ENCODE results near the gene MED22. TPM values are rescaled to one million over a fixed set of nuclear protein-coding genes. Genes with fewer than 3 reads are reported as not detected.
A peak's percentile ranks its signal among the peaks of the same experiment; 100 is the strongest.
"Not testable (repeated sequence)": the region's sequence is repeated elsewhere in the genome, so short reads cannot be mapped to it uniquely, and the experiment has no call there.

The MED22 gene
- total and polyA plus RNA-seq, 2 donors = 17.3 to 42.7 TPM

- DNase-seq (ENCODE audit: extremely low spot score) = no peak
- Histone ChIP-seq H3K4me1 (ENCODE audit: insufficient read depth) (no peaks in the 10 kb centered on the region), H3K27ac (ENCODE audit: low read depth) (no peak overlapping the region), H3K36me3 (ENCODE audit: insufficient read depth) (no peaks in the 10 kb centered on the region), H3K4me3 (ENCODE audit: low read depth, low read length) (no peak overlapping the region)
- WGBS = 96% methylated on average over 3 of the region's 3 CpGs
These were observed 35.5 kb upstream of the MED22 start for GRCh38 chr9:133383438-133383837.

DNA sequence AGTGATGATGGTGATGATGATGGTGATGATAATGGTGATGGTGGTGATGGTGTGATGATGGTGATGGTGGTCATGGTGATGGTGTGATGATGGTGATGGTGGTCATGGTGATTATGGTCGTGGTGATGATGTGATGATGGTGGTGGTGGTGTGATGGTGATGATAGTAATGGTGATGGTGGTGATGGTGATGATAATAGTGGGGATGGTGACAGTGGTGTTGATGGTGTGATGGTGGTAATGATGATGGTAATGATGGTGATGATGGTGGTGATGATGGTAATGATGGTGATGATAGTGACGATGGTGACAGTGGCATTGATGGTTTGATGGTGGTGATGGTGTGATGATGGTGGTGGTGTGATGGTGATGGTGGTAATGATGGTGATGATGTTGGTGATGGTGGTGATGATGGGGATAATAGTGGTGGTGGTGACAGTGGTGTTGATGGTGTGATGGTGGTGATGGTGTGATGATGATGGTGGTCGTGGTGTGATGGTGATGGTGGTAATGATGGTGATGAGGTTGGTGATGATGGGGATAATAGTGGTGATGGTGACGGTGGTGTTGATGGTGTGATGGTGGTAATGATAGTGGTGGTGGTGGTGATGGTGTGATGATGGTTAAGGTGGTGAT lies 34.7 kb upstream of the MED22 start:
- Histone ChIP-seq H3K4me1 (ENCODE audit: insufficient read depth) (no peaks in the 10 kb centered on the region), H3K4me3 (ENCODE audit: low read depth, low read length) (no peak overlapping the region), H3K36me3 (ENCODE audit: insufficient read depth) (no peaks in the 10 kb centered on the region), H3K27ac (ENCODE audit: low read depth) (no peak overlapping the region)
- WGBS = 78% methylated on average over 4 of the region's 4 CpGs
- DNase-seq (ENCODE audit: extremely low spot score) = no peak

DNA sequence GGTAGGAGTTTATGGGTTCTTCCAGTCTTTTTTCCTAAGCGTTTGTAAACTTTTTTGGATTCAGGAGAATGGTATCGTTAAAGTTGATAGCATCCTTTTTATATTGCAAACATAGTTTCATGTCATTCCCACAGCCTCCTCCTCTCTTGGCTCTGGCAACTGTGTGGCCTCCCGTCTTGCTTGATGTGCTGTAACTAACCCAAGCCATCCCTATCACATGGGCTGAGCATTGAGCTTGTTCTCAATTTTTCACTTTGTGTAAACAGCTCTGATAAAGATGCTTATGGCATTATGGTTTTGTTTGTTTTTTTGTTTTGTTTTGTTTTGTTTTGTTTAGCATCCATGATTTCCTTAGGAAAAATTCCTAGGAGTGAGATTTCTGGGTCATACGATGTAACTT lies 32.8 kb upstream of the MED22 start:
- no peak overlapping the region for H3K27ac ChIP-seq (ENCODE audit: low read depth)
- H3K36me3 ChIP-seq (ENCODE audit: insufficient read depth) = no peaks in the 10 kb centered on the region
- WGBS = 67% methylated on average over 4 of the region's 4 CpGs
- no peak overlapping the region for H3K4me3 ChIP-seq (ENCODE audit: low read depth, low read length)
- peaks cover 3% of the 10 kb centered on the region for H3K4me1 ChIP-seq (ENCODE audit: insufficient read depth)
- DNase-seq (ENCODE audit: extremely low spot score) = no peak

DNA sequence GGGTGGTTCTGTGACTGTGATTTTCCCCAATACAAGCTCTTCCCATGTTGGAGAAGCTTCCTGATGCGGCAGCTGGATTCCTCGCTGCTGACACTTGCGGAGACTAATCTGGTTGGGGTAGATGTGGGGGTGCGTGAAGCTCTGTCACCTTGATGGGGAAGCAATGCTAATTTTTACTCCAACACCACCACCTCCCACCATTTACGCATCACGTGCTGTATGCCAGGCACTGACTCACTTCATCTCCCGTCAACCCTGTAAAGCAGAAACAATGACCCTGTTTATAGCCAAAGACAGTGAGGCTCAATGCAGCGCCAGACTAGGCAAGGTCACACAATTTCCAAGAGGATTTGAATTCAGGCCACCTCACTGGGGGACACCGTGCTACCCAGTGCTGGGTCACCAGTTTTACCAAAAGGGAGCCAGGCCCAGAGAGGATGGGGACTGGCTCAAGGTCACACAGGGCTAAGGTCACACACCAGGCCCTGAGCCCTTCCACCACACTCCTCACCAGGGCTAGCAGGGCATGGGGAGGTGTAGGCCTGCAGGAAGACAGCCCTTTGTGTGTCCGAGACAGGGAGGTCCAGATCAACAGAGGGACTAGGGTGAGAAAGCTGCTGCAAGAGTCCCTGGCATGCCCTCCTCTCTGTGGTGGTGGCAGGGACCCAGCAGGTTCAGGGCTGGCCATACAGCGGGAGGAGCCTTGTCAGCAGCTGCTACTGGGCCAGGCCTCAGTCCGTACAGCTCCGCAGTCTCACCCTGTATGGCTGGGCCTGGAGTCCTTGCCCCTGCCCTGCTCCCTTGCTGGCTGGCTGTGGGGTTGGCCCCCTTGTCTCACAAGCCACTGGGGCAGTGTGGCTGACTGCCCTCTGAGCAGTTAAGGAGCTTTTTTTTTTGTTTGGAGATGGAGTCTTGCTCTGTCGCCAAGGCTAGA lies 31.5 kb upstream of the MED22 start:
- WGBS = 91% methylated on average over 14 of the region's 14 CpGs
- peaks cover 3% of the 10 kb centered on the region for H3K4me1 ChIP-seq (ENCODE audit: insufficient read depth)

GRCh38 chr9:133378408-133378962 lies 30.6 kb upstream of the MED22 start:
- DNase-seq (ENCODE audit: extremely low spot score) = no peak
- Histone ChIP-seq H3K36me3 (ENCODE audit: insufficient read depth) (no peaks in the 10 kb centered on the region), H3K4me3 (ENCODE audit: low read depth, low read length) (no peak overlapping the region), H3K27ac (ENCODE audit: low read depth) (no peak overlapping the region), H3K4me1 (ENCODE audit: insufficient read depth) (peaks cover 3% of the 10 kb centered on the region)
- 88% methylated on average over 1 of the region's 1 CpG for WGBS

More for the DNA sequence above, 31.5 kb upstream of the MED22 start:
- no peaks in the 10 kb centered on the region for H3K36me3 ChIP-seq (ENCODE audit: insufficient read depth)
- H3K4me3 ChIP-seq (ENCODE audit: low read depth, low read length) = no peak overlapping the region
- DNase-seq (ENCODE audit: extremely low spot score) = no peak
- no peak overlapping the region for H3K27ac ChIP-seq (ENCODE audit: low read depth)

- H3K27ac ChIP-seq (ENCODE audit: low read depth) = no peak overlapping the region
- no peak overlapping the region for H3K4me3 ChIP-seq (ENCODE audit: low read depth, low read length)
- H3K4me1 ChIP-seq (ENCODE audit: insufficient read depth) = peaks cover 3% of the 10 kb centered on the region
- no peaks in the 10 kb centered on the region for H3K36me3 ChIP-seq (ENCODE audit: insufficient read depth)
- WGBS = 72% methylated on average over 6 of the region's 6 CpGs
- DNase-seq (ENCODE audit: extremely low spot score) = no peak
These were observed 29.8 kb upstream of the MED22 start for GRCh38 chr9:133377721-133378216.

GRCh38 chr9:133377280-133377679 lies 29.3 kb upstream of the MED22 start:
- H3K36me3 ChIP-seq (ENCODE audit: insufficient read depth); H3K27ac ChIP-seq (ENCODE audit: low read depth); H3K4me1 ChIP-seq (ENCODE audit: insufficient read depth); H3K4me3 ChIP-seq (ENCODE audit: low read depth, low read length); DNase-seq (ENCODE audit: extremely low spot score): not testable (repeated sequence)
- WGBS = 93% methylated on average over 14 of the region's 14 CpGs

DNA sequence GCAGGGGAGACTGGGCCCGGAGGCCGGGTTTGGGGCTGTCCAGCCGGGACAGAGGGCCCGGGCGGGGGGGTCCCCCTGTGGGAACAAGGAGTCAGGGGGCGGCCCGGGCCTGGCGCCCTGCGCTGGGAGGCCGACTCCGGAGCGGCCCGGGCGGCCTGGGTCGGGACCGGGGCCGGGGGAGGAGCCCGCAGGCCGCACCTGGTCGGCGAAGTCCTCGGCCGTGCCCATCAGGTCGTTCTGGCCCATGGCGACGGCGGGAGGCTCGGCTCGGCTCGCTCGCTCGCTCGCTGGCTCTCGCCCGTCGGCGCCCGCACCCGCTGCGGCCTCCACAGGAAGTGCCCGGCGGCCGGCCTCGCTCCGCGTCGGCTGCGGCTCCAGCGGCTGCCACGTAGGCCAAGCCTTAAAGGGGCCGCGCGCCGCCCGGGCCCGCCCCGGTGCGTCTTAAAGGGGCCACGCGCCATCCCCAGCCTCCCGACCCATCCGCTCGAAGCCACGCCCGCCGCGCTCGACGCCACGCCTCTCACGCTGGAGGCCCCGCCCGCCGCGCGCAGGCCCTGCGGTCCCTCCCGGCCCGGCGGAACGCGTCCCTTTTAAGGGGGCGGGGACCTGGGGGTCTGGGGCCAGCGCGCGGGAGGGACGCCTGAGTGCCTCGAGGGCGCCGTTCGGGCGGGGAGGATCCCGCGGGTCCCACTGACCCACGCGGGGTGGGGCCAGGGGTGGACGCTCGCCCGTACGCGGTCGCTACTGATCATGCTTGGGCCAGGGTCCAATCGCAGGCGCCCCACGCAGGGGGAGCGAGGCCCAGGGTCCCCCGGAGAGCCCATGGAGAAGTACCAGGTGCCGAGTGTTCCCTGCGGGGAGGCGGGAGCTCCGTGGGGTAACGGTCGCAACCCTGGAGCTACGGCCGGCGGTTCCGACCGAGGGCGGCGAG lies 28.1 kb upstream of the MED22 start, which contains the start of the genes STKLD1 and SURF4:
Gene STKLD1, plus strand, starts transcription at position 643 of the 931 bp plus-strand sequence. Its CDS starts 108 bp downstream, at position 751.
Gene SURF4, minus strand, starts transcription at position 337 of the 931 bp plus-strand sequence. Its CDS starts 91 bp downstream, at position 246.
- Histone ChIP-seq H3K27ac (ENCODE audit: low read depth) (peak within 1 kb of the TSS; percentile 97), H3K36me3 (ENCODE audit: insufficient read depth) (no peaks in the 10 kb centered on the region), H3K4me1 (ENCODE audit: insufficient read depth) (peaks cover 3% of the 10 kb centered on the region), H3K4me3 (ENCODE audit: low read depth, low read length) (peak within 1 kb of the TSS; percentile 99)
- WGBS = under 1% methylated on average over 120 of the region's 120 CpGs
- peak; percentile 78 for DNase-seq (ENCODE audit: extremely low spot score)

- WGBS = under 1% methylated on average over 39 of the region's 39 CpGs
- H3K27ac ChIP-seq (ENCODE audit: low read depth) = peak overlapping the region; percentile 97
- H3K4me3 ChIP-seq (ENCODE audit: low read depth, low read length) = peak overlapping the region; percentile 99
- DNase-seq (ENCODE audit: extremely low spot score) = no peak
- no peaks in the 10 kb centered on the region for H3K36me3 ChIP-seq (ENCODE audit: insufficient read depth)
- H3K4me1 ChIP-seq (ENCODE audit: insufficient read depth) = peaks cover 3% of the 10 kb centered on the region
These were observed 27.3 kb upstream of the MED22 start for GRCh38 chr9:133375116-133375723.

DNA sequence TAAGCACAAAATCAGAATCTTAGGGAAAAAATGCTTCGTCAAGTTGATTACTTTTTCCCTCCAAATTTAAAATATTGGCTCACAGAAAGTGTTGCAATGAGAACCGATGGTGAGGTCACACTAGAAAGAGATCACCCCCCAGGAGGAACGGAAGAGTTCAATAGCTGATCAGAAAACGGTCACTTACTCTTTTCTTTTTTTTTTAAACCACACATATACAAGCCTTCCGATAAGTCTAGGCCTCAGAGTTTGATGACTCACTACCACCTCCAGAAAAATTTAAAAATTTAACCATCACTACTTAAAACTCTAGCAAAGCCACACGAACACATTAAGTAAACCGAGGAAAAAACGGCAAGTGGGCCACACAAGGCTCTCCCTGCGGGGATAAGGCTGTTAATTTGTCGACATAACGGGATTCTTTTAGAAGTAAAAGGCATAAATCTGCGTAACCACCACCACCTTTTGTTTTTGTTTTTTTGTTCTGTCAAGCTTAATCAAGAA lies 26.7 kb upstream of the MED22 start:
- peak overlapping the region; percentile 99 for H3K4me3 ChIP-seq (ENCODE audit: low read depth, low read length)
- peaks cover 3% of the 10 kb centered on the region for H3K4me1 ChIP-seq (ENCODE audit: insufficient read depth)
- DNase-seq (ENCODE audit: extremely low spot score) = no peak
- H3K27ac ChIP-seq (ENCODE audit: low read depth) = no peak overlapping the region
- no peaks in the 10 kb centered on the region for H3K36me3 ChIP-seq (ENCODE audit: insufficient read depth)
- 16% methylated on average over 12 of the region's 12 CpGs for WGBS

- Histone ChIP-seq H3K4me3 (ENCODE audit: low read depth, low read length) (no peak overlapping the region), H3K36me3 (ENCODE audit: insufficient read depth) (no peaks in the 10 kb centered on the region), H3K4me1 (ENCODE audit: insufficient read depth) (peaks cover 3% of the 10 kb centered on the region), H3K27ac (ENCODE audit: low read depth) (no peak overlapping the region)
- 67% methylated on average over 7 of the region's 7 CpGs for WGBS
- no peak for DNase-seq (ENCODE audit: extremely low spot score)
These were observed 24.2 kb upstream of the MED22 start for GRCh38 chr9:133372144-133372543.

GRCh38 chr9:133371261-133371711 lies 23.4 kb upstream of the MED22 start:
- 69% methylated on average over 12 of the region's 12 CpGs for WGBS
- Histone ChIP-seq H3K36me3 (ENCODE audit: insufficient read depth) (peaks cover under 1% of the 10 kb centered on the region), H3K4me3 (ENCODE audit: low read depth, low read length) (no peak overlapping the region), H3K4me1 (ENCODE audit: insufficient read depth) (no peaks in the 10 kb centered on the region), H3K27ac (ENCODE audit: low read depth) (no peak overlapping the region)
- DNase-seq (ENCODE audit: extremely low spot score) = no peak
